GM12878 (cell line): ENCODE results near the gene CTSD. TPM values are rescaled to one million over a fixed set of nuclear protein-coding genes. Genes with fewer than 3 reads are reported as not detected.

ENCODE experiments used
- ATAC-seq: fragments of 200-7000 bp; cut with Tn5 transposase; 3 replicates; pipeline ENCODE4 v1.9.1; 2020; ENCODE audit warnings: mild to moderate bottlenecking, moderate library complexity
- BruUV-seq: library from RNA; stranded (reverse); fragments of 400-500 nt; replicated peaks from 2 replicates; lab custom pipeline; 2021; lab: Mats Ljungman, UMichigan
- CTCF ChIA-PET: fragments of 300-600 bp; sonication (Branson Sonifier 250); formaldehyde crosslinking; extraction: SDS; loops from one replicate; lab custom pipeline; 2021; ENCODE audit warnings: inconsistent platforms; lab: Yijun Ruan, JAX
- POLR2A ChIA-PET: fragments of 350-600 bp; formaldehyde crosslinking; extraction: SDS; loops from one replicate; lab custom pipeline; 2021; ENCODE audit warnings: inconsistent platforms; lab: Charles Lee
- RAD21 ChIA-PET: fragments of 300-600 bp; sonication (Branson Sonifier 250); formaldehyde crosslinking; loops from one replicate; lab custom pipeline; 2023; ENCODE audit warnings: antibody characterized with exemption; ENCODE audit not compliant: unreplicated experiment; lab: Charles Lee
- SMC1A ChIA-PET: fragments of 300-600 bp; sonication (Branson Sonifier 250); formaldehyde crosslinking; loops from one replicate; lab custom pipeline; 2023; ENCODE audit not compliant: unreplicated experiment, uncharacterized antibody; lab: Charles Lee
- DNase-seq: peaks from one replicate; pipeline ENCODE4 v3.0.0-alpha.2; 2011; ENCODE audit warnings: low read depth, low spot score
- FAIRE-seq: peaks from 3 replicates; lab custom pipeline; 2011; peaks lifted over from hg19 to GRCh38; lab: Jason Lieb, UNC
- H2AFZ ChIP-seq: 2 replicates; pipeline ENCODE4 v1.6.0; 2011; ENCODE audit warnings: low read depth, low read length, control low read depth; ENCODE audit not compliant: control insufficient read depth
- H3K27ac ChIP-seq: 2 replicates; pipeline ENCODE4 v1.5.1; 2011; ENCODE audit warnings: control low read depth; ENCODE audit not compliant: control insufficient read depth, insufficient read depth
- H3K27me3 ChIP-seq, 2 experiments: replicated peaks in 1 of 2; 2 replicates each; pipeline versions ENCODE4 v1.6.0 to v1.6.1; 2011; ENCODE audit warnings: low read length in 1 of 2; ENCODE audit not compliant: control insufficient read depth in 2 of 2, insufficient read depth in 2 of 2
- H3K36me3 ChIP-seq, 2 experiments: 2 replicates each; pipeline ENCODE4 v1.5.1; 2011; ENCODE audit warnings: low read length in 1 of 2; ENCODE audit not compliant: control insufficient read depth in 2 of 2, insufficient read depth in 2 of 2
- H3K4me1 ChIP-seq: 2 replicates; pipeline ENCODE4 v1.6.1; 2011; ENCODE audit warnings: mild to moderate bottlenecking, low read length, moderate library complexity, mixed read lengths; ENCODE audit not compliant: control insufficient read depth, insufficient read depth
- H3K4me2 ChIP-seq: 2 replicates; pipeline ENCODE4 v1.6.0; 2011; ENCODE audit warnings: control low read depth; ENCODE audit not compliant: control insufficient read depth, insufficient read depth
- H3K4me3 ChIP-seq: fragments of 200-600 bp; sonication (generic); 2 replicates; pipeline ENCODE4 v1.5.1; 2016
- H3K79me2 ChIP-seq: 2 replicates; pipeline ENCODE4 v1.6.0; 2011; ENCODE audit warnings: low read length; ENCODE audit not compliant: control insufficient read depth, insufficient read depth
- H3K9ac ChIP-seq: 2 replicates; pipeline ENCODE4 v1.8.0; 2011; ENCODE audit warnings: low read length, control low read depth, mixed read lengths; ENCODE audit not compliant: control insufficient read depth, insufficient read depth
- H3K9me3 ChIP-seq: replicated peaks from 3 replicates; pipeline ENCODE4 v1.5.1; 2011; ENCODE audit warnings: mild to moderate bottlenecking, low read length; ENCODE audit not compliant: control insufficient read depth, insufficient read depth
- H4K20me1 ChIP-seq: 2 replicates; pipeline ENCODE4 v1.6.0; 2011; ENCODE audit not compliant: control insufficient read depth, insufficient read depth
- HCFC1 ChIP-seq: fragments of 150-350 bp; IDR thresholded peaks from 2 replicates; pipeline ENCODE4 v1.6.1; 2014; ENCODE audit warnings: low read length
- IRF4 ChIP-seq: IDR thresholded peaks from 2 replicates; pipeline ENCODE4 v1.6.1; 2011; ENCODE audit warnings: low read depth, low read length
- KDM1A ChIP-seq: fragments of 200-600 bp; sonication (generic); IDR thresholded peaks from 2 replicates; pipeline ENCODE4 v1.6.1; 2016; ENCODE audit warnings: borderline replicate concordance
- SP1 ChIP-seq: IDR thresholded peaks from one replicate; pipeline ENCODE4 v1.6.1; 2011; ENCODE audit warnings: low read depth, low read length
- TARDBP ChIP-seq: IDR thresholded peaks from 2 replicates; pipeline ENCODE4 v1.6.1; 2016; ENCODE audit warnings: borderline replicate concordance
- WGBS: methylation state at CpG from one replicate; pipeline ENCODE4 v1.1.6; 2016; ENCODE audit warnings: low lambda C conversion rate; ENCODE audit not compliant: insufficient replicate concordance, insufficient coverage; ENCODE audit errors: missing lambda C conversion rate; 5-methylcytosine and 5-hydroxymethylcytosine counted together
- in situ Hi-C: fragments of 300-500 bp; cut with MboI; formaldehyde crosslinking; loops from 9 replicates; pipeline ENCODE4 v1.14.3; 2018; ENCODE audit warnings: mixed read lengths
- intact Hi-C: fragments of 100-400 bp; cut with micrococcal nuclease; formaldehyde crosslinking; loops from one replicate; pipeline ENCODE4 v1.14.2; 2022; ENCODE audit not compliant: unreplicated experiment
- polyA plus RNA-seq, 11 experiments: library from polyadenylated mRNA; depleted of rRNA in 4 of 11; unstranded in 6 of 11; stranded (reverse) in 5 of 11; fragments of >200 nt; fragmentation: Nextera tagmentation in 4 of 11; fragmentation: Illumina TruSeq in 1 of 11; extraction: Ambion mirVana in 4 of 11; extraction: Trizol in 1 of 11; gene quantifications; 1 replicate in 1 of 11; 2 replicates in 10 of 11; pipeline versions ENCODE4 v1.2.1 to v1.2.3, GENCODE V29; 2011 to 2016; ENCODE audit warnings: inconsistent platforms in 2 of 11, missing spikeins in 2 of 11, low read depth in 1 of 11
- total RNA-seq, 4 experiments: library from RNA; depleted of rRNA in 3 of 4; stranded (reverse); fragments of >200 nt in 3 of 4; fragmentation: Illumina TruSeq in 1 of 4; extraction: Trizol in 1 of 4; gene quantifications; 2 replicates each; pipeline versions ENCODE4 v1.2.1 to v1.2.3, GENCODE V29; 2013 to 2021
- TF ChIP-seq, protein P1 (sequence below): IDR thresholded peaks from 2 replicates; pipeline ENCODE4 v1.6.1; 2011; ENCODE audit warnings: low read depth, mild to moderate bottlenecking, low read length, moderate library complexity, borderline replicate concordance; ENCODE audit errors: extremely low read depth
- TF ChIP-seq, protein P2 (sequence below): IDR thresholded peaks from 2 replicates; pipeline ENCODE4 v1.6.1; 2011; ENCODE audit warnings: borderline replicate concordance, low read depth, mild to moderate bottlenecking, moderate library complexity, low read length; ENCODE audit not compliant: insufficient read depth, poor library complexity, severe bottlenecking
- TF ChIP-seq, protein P3 (sequence below): fragments of 450-650 bp; IDR thresholded peaks from 2 replicates; pipeline ENCODE4 v1.6.1; 2017; ENCODE audit warnings: mild to moderate bottlenecking, low read depth, inconsistent platforms; ENCODE audit not compliant: poor library complexity, severe bottlenecking
- TF ChIP-seq, protein P4 (sequence below): fragments of 450-650 bp; formaldehyde crosslinking; IDR thresholded peaks from 2 replicates; pipeline ENCODE4 v1.4.0; 2022; ENCODE audit warnings: mild to moderate bottlenecking, moderate library complexity

Gene CTSD
- total and polyA plus RNA-seq, 10 of the 15 experiments (the other 5 are each of a cell fraction or from before 2014, with no cell fraction given), result 0.42 to 54.6 (median 25.0) TPM

- no peak for TF ChIP-seq HCFC1
- TF ChIP-seq, protein P1, sequence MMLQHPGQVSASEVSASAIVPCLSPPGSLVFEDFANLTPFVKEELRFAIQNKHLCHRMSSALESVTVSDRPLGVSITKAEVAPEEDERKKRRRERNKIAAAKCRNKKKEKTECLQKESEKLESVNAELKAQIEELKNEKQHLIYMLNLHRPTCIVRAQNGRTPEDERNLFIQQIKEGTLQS, result no peak
- TF ChIP-seq, protein P2, sequence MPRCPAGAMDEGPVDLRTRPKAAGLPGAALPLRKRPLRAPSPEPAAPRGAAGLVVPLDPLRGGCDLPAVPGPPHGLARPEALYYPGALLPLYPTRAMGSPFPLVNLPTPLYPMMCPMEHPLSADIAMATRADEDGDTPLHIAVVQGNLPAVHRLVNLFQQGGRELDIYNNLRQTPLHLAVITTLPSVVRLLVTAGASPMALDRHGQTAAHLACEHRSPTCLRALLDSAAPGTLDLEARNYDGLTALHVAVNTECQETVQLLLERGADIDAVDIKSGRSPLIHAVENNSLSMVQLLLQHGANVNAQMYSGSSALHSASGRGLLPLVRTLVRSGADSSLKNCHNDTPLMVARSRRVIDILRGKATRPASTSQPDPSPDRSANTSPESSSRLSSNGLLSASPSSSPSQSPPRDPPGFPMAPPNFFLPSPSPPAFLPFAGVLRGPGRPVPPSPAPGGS, result peak; percentile 45
- TF ChIP-seq SP1, result no peak
- FAIRE-seq (no peak), DNase-seq (no peak), ATAC-seq (no peak)
- BruUV-seq, result no TSS peak
- ChIA-PET POLR2A (no interaction called here), CTCF (interaction anchor here (1.3 kb wide), 1 partner anchor 67 kb away, joined by 3 read pairs; no protein-coding TSS in a partner anchor), SMC1A (no interaction called here), RAD21 (no interaction called here)
- Histone ChIP-seq H3K9me3 (no peaks in the 10 kb centered on the region), H3K4me3 (no peak overlapping the region), H3K36me3 (no peaks in the 10 kb centered on the region), H3K9ac (no peak overlapping the region), H3K27me3 (no peaks in the 10 kb centered on the region), H4K20me1 (no peaks in the 10 kb centered on the region; the same call in 1 of the 2 replicates), H3K4me2 (no peak overlapping the region), H3K4me1 (peaks cover 12% of the 10 kb centered on the region), H3K27ac (no peak overlapping the region), H2AFZ (no peak overlapping the region), H3K79me2 (peaks cover 2% of the 10 kb centered on the region)
- 86% methylated on average over 23 of the region's 23 CpGs for WGBS
- in situ Hi-C loops, result no loop called here
- intact Hi-C loops, result no loop called here
These were observed 3.2 kb downstream of the CTSD start for GRCh38 chr11:1760351-1761109.

GRCh38 chr11:1759851-1760220, 3.9 kb downstream of the CTSD start:
- peaks cover 12% of the 10 kb centered on the region for H3K4me1 ChIP-seq
- in situ Hi-C loops, result no loop called here
- no peaks in the 10 kb centered on the region for H3K9me3 ChIP-seq
- ChIA-PET CTCF (no interaction called here), RAD21 (no interaction called here), POLR2A (no interaction called here), SMC1A (no interaction called here)
- H2AFZ ChIP-seq, result no peak overlapping the region
- peaks cover 2% of the 10 kb centered on the region for H3K79me2 ChIP-seq
- H3K4me3 ChIP-seq, result no peak overlapping the region
- H3K4me2 ChIP-seq, result no peak overlapping the region
- intact Hi-C loops, result no loop called here
- no TSS peak for BruUV-seq
- WGBS, result 65% methylated on average over 5 of the region's 5 CpGs
- FAIRE-seq (no peak), ATAC-seq (no peak), DNase-seq (no peak)
- H3K27ac ChIP-seq, result no peak overlapping the region
- no peak overlapping the region for H3K9ac ChIP-seq
- H3K36me3 ChIP-seq, result no peaks in the 10 kb centered on the region
- no peaks in the 10 kb centered on the region; the same call in 1 of the 2 replicates for H4K20me1 ChIP-seq
- no peaks in the 10 kb centered on the region for H3K27me3 ChIP-seq
- TF ChIP-seq KDM1A (no peak), IRF4 (no peak), TARDBP (no peak)
- TF ChIP-seq, protein P3, sequence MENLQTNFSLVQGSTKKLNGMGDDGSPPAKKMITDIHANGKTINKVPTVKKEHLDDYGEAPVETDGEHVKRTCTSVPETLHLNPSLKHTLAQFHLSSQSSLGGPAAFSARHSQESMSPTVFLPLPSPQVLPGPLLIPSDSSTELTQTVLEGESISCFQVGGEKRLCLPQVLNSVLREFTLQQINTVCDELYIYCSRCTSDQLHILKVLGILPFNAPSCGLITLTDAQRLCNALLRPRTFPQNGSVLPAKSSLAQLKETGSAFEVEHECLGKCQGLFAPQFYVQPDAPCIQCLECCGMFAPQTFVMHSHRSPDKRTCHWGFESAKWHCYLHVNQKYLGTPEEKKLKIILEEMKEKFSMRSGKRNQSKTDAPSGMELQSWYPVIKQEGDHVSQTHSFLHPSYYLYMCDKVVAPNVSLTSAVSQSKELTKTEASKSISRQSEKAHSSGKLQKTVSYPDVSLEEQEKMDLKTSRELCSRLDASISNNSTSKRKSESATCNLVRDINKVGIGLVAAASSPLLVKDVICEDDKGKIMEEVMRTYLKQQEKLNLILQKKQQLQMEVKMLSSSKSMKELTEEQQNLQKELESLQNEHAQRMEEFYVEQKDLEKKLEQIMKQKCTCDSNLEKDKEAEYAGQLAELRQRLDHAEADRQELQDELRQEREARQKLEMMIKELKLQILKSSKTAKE, result no peak
- TF ChIP-seq, protein P4, sequence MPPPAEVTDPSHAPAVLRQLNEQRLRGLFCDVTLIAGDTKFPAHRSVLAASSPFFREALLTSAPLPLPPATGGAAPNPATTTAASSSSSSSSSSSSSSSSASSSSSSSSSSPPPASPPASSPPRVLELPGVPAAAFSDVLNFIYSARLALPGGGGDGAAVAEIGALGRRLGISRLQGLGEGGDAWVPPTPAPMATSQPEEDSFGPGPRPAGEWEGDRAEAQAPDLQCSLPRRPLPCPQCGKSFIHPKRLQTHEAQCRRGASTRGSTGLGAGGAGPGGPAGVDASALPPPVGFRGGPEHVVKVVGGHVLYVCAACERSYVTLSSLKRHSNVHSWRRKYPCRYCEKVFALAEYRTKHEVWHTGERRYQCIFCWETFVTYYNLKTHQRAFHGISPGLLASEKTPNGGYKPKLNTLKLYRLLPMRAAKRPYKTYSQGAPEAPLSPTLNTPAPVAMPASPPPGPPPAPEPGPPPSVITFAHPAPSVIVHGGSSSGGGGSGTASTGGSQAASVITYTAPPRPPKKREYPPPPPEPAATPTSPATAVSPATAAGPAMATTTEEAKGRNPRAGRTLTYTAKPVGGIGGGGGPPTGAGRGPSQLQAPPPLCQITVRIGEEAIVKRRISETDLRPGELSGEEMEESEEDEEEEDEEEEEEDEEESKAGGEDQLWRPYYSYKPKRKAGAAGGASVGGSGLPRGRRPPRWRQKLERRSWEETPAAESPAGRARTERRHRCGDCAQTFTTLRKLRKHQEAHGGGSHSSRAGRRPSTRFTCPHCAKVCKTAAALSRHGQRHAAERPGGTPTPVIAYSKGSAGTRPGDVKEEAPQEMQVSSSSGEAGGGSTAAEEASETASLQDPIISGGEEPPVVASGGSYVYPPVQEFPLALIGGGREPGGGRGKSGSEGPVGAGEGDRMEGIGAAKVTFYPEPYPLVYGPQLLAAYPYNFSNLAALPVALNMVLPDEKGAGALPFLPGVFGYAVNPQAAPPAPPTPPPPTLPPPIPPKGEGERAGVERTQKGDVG, result no peak
